H1 (cell line): Measurements from ENCODE around the gene MCRS1. TPM values are rescaled to one million over a fixed set of nuclear protein-coding genes. Genes with fewer than 3 reads are reported as not detected.

ENCODE experiments used
- CTCF ChIA-PET: fragments of 300-600 bp; sonication (Branson Sonifier 250); formaldehyde crosslinking; loops from one replicate; lab custom pipeline; 2021; ENCODE audit not compliant: partially characterized antibody; lab: Charles Lee
- POLR2A ChIA-PET: fragments of 300-600 bp; sonication (Branson Sonifier 250); formaldehyde crosslinking; loops from one replicate; lab custom pipeline; 2021; ENCODE audit warnings: inconsistent platforms; ENCODE audit not compliant: partially characterized antibody; lab: Charles Lee
- DNase-seq, 2 experiments: peaks; one replicate each; pipeline versions ENCODE4 v3.0.0 to v3.0.0-alpha.2; 2010 to 2022; ENCODE audit warnings: low spot score in 2 of 2, low read depth in 1 of 2, mixed read lengths in 1 of 2
- FAIRE-seq: peaks from 2 replicates; lab custom pipeline; 2011; peaks lifted over from hg19 to GRCh38; lab: Jason Lieb, UNC
- H2AFZ ChIP-seq: 2 replicates; pipeline ENCODE4 v1.8.1; 2012; ENCODE audit warnings: low read length, inconsistent platforms
- H2AK5ac ChIP-seq: 2 replicates; pipeline ENCODE4 v1.6.1; 2013; ENCODE audit warnings: low read depth, low read length
- H2BK120ac ChIP-seq: replicated peaks from 2 replicates; pipeline ENCODE3; 2013; ENCODE audit warnings: low read depth, low read length, inconsistent platforms
- H2BK12ac ChIP-seq: 2 replicates; pipeline ENCODE4 v1.6.1; 2013; ENCODE audit warnings: low read depth, low read length
- H2BK15ac ChIP-seq: 2 replicates; pipeline ENCODE4 v1.6.1; 2013; ENCODE audit warnings: low read length
- H2BK20ac ChIP-seq: 2 replicates; pipeline ENCODE4 v1.6.1; 2013; ENCODE audit warnings: low read length
- H2BK5ac ChIP-seq: 2 replicates; pipeline ENCODE4 v1.6.1; 2013; ENCODE audit warnings: low read depth, low read length
- H3K14ac ChIP-seq: 2 replicates; pipeline ENCODE4 v1.6.1; 2013; ENCODE audit warnings: inconsistent platforms; ENCODE audit not compliant: insufficient read length
- H3K18ac ChIP-seq: 2 replicates; pipeline ENCODE4 v1.6.1; 2013; ENCODE audit warnings: low read length; ENCODE audit errors: extremely low read depth
- H3K23ac ChIP-seq: 2 replicates; pipeline ENCODE4 v1.6.1; 2013; ENCODE audit warnings: inconsistent platforms; ENCODE audit not compliant: insufficient read length
- H3K23me2 ChIP-seq: 2 replicates; pipeline ENCODE4 v1.6.1; 2013; ENCODE audit warnings: low read depth, low read length
- H3K27ac ChIP-seq: 2 replicates; pipeline ENCODE4 v1.6.1; 2011; ENCODE audit warnings: low read depth, low read length, inconsistent platforms
- H3K27me3 ChIP-seq, 4 experiments: replicated peaks in 1 of 4; 1 replicate in 1 of 4; 2 replicates in 3 of 4; pipeline versions ENCODE4 v1.6.1 to v1.8.1; 2011 to 2013; ENCODE audit warnings: low read length in 3 of 4, mild to moderate bottlenecking in 3 of 4, inconsistent platforms in 2 of 4, mixed read lengths in 2 of 4, moderate library complexity in 1 of 4; ENCODE audit not compliant: control insufficient read depth in 3 of 4, insufficient read depth in 3 of 4; ENCODE audit errors: extremely low read depth in 1 of 4
- H3K36me3 ChIP-seq, 4 experiments: 2 replicates each; pipeline versions ENCODE4 v1.6.1 to v1.8.1; 2011 to 2013; ENCODE audit warnings: mild to moderate bottlenecking in 4 of 4, low read length in 3 of 4, moderate library complexity in 2 of 4, control low read depth in 1 of 4, inconsistent platforms in 1 of 4; ENCODE audit not compliant: insufficient read depth in 4 of 4, control insufficient read depth in 2 of 4
- H3K4ac ChIP-seq: replicated peaks from 2 replicates; pipeline ENCODE3; 2013; ENCODE audit warnings: low read length, low read depth, mixed read lengths, inconsistent platforms; ENCODE audit not compliant: insufficient read length
- H3K4me1 ChIP-seq, 4 experiments: replicated peaks in 1 of 4; 1 replicate in 1 of 4; 2 replicates in 3 of 4; pipeline versions ENCODE4 v1.6.1 to v1.8.1; 2011 to 2013; ENCODE audit warnings: low read length in 3 of 4, inconsistent platforms in 2 of 4, mixed read lengths in 1 of 4; ENCODE audit not compliant: insufficient read depth in 4 of 4, control insufficient read depth in 3 of 4
- H3K4me2 ChIP-seq, 2 experiments: 2 replicates each; pipeline versions ENCODE4 v1.6.1 to v1.8.1; 2011 to 2013; ENCODE audit warnings: low read depth in 2 of 2, low read length in 2 of 2, control low read depth in 1 of 2, inconsistent platforms in 1 of 2, mild to moderate bottlenecking in 1 of 2; ENCODE audit not compliant: insufficient read depth in 1 of 2
- H3K4me3 ChIP-seq, 4 experiments: fragments of 200-600, 300-600 bp in 1 of 4; sonication (generic), shearing (Covaris generic), sonication (Bioruptor Twin) in 1 of 4; 2 replicates each; pipeline versions ENCODE4 v1.5.1 to v1.8.1; 2011 to 2016; ENCODE audit warnings: low read length in 4 of 4, low read depth in 3 of 4, control low read depth in 2 of 4, inconsistent platforms in 2 of 4, mild to moderate bottlenecking in 2 of 4, mixed read lengths in 1 of 4, moderate library complexity in 1 of 4; ENCODE audit not compliant: insufficient read depth in 2 of 4; ENCODE audit errors: extremely low read depth in 1 of 4
- H3K56ac ChIP-seq: replicated peaks from 2 replicates; pipeline ENCODE3; 2013; ENCODE audit warnings: low read depth, mild to moderate bottlenecking, mixed read lengths, low read length, inconsistent platforms; ENCODE audit not compliant: insufficient read length
- H3K79me1 ChIP-seq: 2 replicates; pipeline ENCODE4 v1.6.1; 2013; ENCODE audit warnings: low read depth, low read length, control low read depth
- H3K79me2 ChIP-seq, 2 experiments: 2 replicates each; pipeline versions ENCODE4 v1.6.1 to v1.8.1; 2012 to 2013; ENCODE audit warnings: low read length in 2 of 2, mild to moderate bottlenecking in 2 of 2, inconsistent platforms in 1 of 2; ENCODE audit not compliant: insufficient read depth in 2 of 2, control insufficient read depth in 1 of 2
- H3K9ac ChIP-seq, 4 experiments: replicated peaks in 1 of 4; 1 replicate in 1 of 4; 2 replicates in 3 of 4; pipeline versions ENCODE4 v1.6.1 to v1.8.1; 2011 to 2013; ENCODE audit warnings: low read depth in 3 of 4, low read length in 3 of 4, control low read depth in 2 of 4, mild to moderate bottlenecking in 2 of 4, moderate library complexity in 2 of 4, inconsistent platforms in 1 of 4; ENCODE audit errors: extremely low read depth in 1 of 4
- H3K9me3 ChIP-seq, 2 experiments: 2 replicates each; pipeline versions ENCODE4 v1.6.1 to v1.8.1; 2012 to 2013; ENCODE audit warnings: mild to moderate bottlenecking in 2 of 2, moderate library complexity in 2 of 2, control low read depth in 1 of 2, inconsistent platforms in 1 of 2, low read depth in 1 of 2, low read length in 1 of 2, mixed read lengths in 1 of 2; ENCODE audit not compliant: insufficient read depth in 2 of 2
- H4K20me1 ChIP-seq, 2 experiments: replicated peaks in 1 of 2; 2 replicates each; pipeline versions ENCODE3 to v1.8.1; 2011 to 2013; ENCODE audit warnings: inconsistent platforms in 2 of 2, low read length in 2 of 2, mild to moderate bottlenecking in 1 of 2; ENCODE audit not compliant: insufficient read depth in 2 of 2, control insufficient read depth in 1 of 2
- H4K5ac ChIP-seq: 2 replicates; pipeline ENCODE4 v1.6.1; 2013; ENCODE audit warnings: low read length, low read depth, mixed read lengths, inconsistent platforms; ENCODE audit not compliant: insufficient read length
- H4K8ac ChIP-seq: 2 replicates; pipeline ENCODE4 v1.8.0; 2013; ENCODE audit warnings: mild to moderate bottlenecking, moderate library complexity, low read length, inconsistent platforms; ENCODE audit not compliant: insufficient read depth; ENCODE audit errors: extremely low read depth
- H4K91ac ChIP-seq: replicated peaks from 2 replicates; pipeline ENCODE3; 2013; ENCODE audit warnings: low read length, mixed read lengths, inconsistent platforms; ENCODE audit not compliant: insufficient read length
- CHD2 ChIP-seq: IDR thresholded peaks from 2 replicates; pipeline ENCODE4 v1.6.1; 2012; ENCODE audit warnings: low read length, improper control_type of control experiment
- MAX ChIP-seq: IDR thresholded peaks from 2 replicates; pipeline ENCODE4 v1.6.1; 2012; ENCODE audit warnings: inconsistent platforms
- NANOG ChIP-seq: IDR thresholded peaks from 2 replicates; pipeline ENCODE4 v1.6.1; 2011; ENCODE audit warnings: low read length, low read depth, mild to moderate bottlenecking, inconsistent platforms; ENCODE audit not compliant: insufficient read depth, poor library complexity, severe bottlenecking
- NRF1 ChIP-seq: IDR thresholded peaks from 2 replicates; pipeline ENCODE4 v1.6.1; 2011; ENCODE audit warnings: mild to moderate bottlenecking, low read depth, low read length, improper control_type of control experiment
- TEAD4 ChIP-seq: IDR thresholded peaks from 2 replicates; pipeline ENCODE4 v1.6.1; 2012; ENCODE audit warnings: low read depth, low read length, inconsistent platforms, mixed read lengths
- WGBS, 2 experiments: shearing (Covaris generic) in 1 of 2; methylation state at CpG; one replicate each; pipeline versions ENCODE4 v1.1.6 to v1.1.7; 2013 to 2015; ENCODE audit warnings: low lambda C conversion rate in 2 of 2, mixed read lengths in 2 of 2, inconsistent platforms in 1 of 2, low coverage in 1 of 2, missing lambda C conversion rate in 1 of 2; ENCODE audit not compliant: insufficient replicate concordance in 2 of 2, insufficient coverage in 1 of 2, insufficient read length in 1 of 2; ENCODE audit errors: extremely low coverage in 1 of 2, missing lambda C conversion rate in 1 of 2; 5-methylcytosine and 5-hydroxymethylcytosine counted together
- polyA plus RNA-seq, 7 experiments: library from polyadenylated mRNA; depleted of rRNA in 3 of 7; stranded (reverse) in 5 of 7; unstranded in 2 of 7; fragments of >200 nt in 5 of 7; fragments of 200-250 nt in 2 of 7; gene quantifications; 1 replicate in 5 of 7; 2 replicates in 1 of 7; 4 replicates in 1 of 7; pipeline versions ENCODE4 v1.2.1 to v1.2.3, GENCODE V29; 2011 to 2013; ENCODE audit warnings: missing spikeins in 2 of 7, mixed read lengths in 2 of 7
- total RNA-seq: library from RNA; stranded (reverse); fragmentation: NEBNext Ultra II Directional; extraction: Animal tissue kit (Norgen Biotek cat#: 25700); gene quantifications from 2 replicates; pipeline ENCODE4 v1.2.1, GENCODE V29; 2021

The MCRS1 gene
- total and polyA plus RNA-seq, 2 of the 8 experiments (the other 6 are each of a cell fraction or from before 2014, with no cell fraction given) = 90.3 to 139 TPM

DNA sequence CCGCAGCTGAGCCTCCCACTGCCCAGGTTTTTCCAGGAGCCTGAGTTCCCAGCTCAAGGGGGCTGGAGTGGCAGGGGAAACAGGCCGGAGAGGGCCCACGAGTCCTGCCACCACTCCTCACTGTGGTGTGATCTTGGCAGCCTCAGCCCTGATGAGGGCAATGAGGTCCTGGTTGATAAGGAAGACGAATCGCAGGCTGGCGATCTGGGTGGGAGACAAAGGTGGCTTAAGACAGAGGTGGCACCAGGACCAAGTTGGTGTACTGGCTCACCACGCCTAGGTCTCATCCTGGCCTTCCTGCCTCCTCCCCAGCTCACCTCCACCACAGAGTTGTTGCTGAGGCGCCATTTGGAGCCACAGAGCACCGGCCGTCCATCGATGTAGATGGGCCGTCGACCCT lies 9.4 kb downstream of the MCRS1 start:
- Histone ChIP-seq H3K14ac (no peak overlapping the region), H3K36me3 (peaks cover 24 to 55% (median 41%) of the 10 kb centered on the region in 4 experiments; a peak in 7 of 8 replicates), H3K4ac (no peak overlapping the region), H4K91ac (no peak overlapping the region), H3K27ac (no peak overlapping the region), H3K4me2 (no peak overlapping the region), H4K20me1 (peaks cover 0 to 10% of the 10 kb centered on the region in 2 experiments), H2BK120ac (no peak overlapping the region), H3K23ac (no peak overlapping the region), H2AK5ac (no peak overlapping the region), H3K4me1 (no peaks in the 10 kb centered on the region; a peak in 1 of 7 replicates), H2BK15ac (no peak overlapping the region), H3K79me1 (no peaks in the 10 kb centered on the region), H2AFZ (no peak overlapping the region), H2BK5ac (no peak overlapping the region), H3K23me2 (no peaks in the 10 kb centered on the region), H4K5ac (no peak overlapping the region), H3K18ac (no peak overlapping the region), H4K8ac (no peak overlapping the region; the same call in 1 of the 2 replicates), H3K9ac (no peak overlapping the region), H2BK12ac (no peak overlapping the region), H3K79me2 (no peaks in the 10 kb centered on the region), H3K9me3 (no peaks in the 10 kb centered on the region), H3K27me3 (no peaks in the 10 kb centered on the region; a peak in 1 of 7 replicates), H3K4me3 (no peak overlapping the region), H2BK20ac (no peak overlapping the region), H3K56ac (no peak overlapping the region)
- ChIA-PET POLR2A (interaction anchor here (2.9 to 3.1 kb wide), 2 partner anchors 8 to 22 kb away, joined by 11 to 12 read pairs; partner anchors contain the start of gene MCRS1), CTCF (interaction anchor here (0.6 to 14.0 kb wide), 10 partner anchors 8 to 270 kb away, joined by 3 to 140 read pairs (median 4); no protein-coding TSS in a partner anchor)
- DNase-seq (no peak), FAIRE-seq (no peak)
- TF ChIP-seq NANOG = no peak
- no peak for TF ChIP-seq CHD2
- TF ChIP-seq MAX = no peak
- no peak for TF ChIP-seq TEAD4
- no peak for TF ChIP-seq NRF1
- WGBS, 2 experiments = 95% methylated on average over 13 of the region's 13 CpGs; no CpG with 5 or more reads in 1 of the 2 experiments
